Cardiac muscle cell (in vitro differentiated cells and primary cell): ENCODE data around the gene DDX19B. TPM values are rescaled to one million over a fixed set of nuclear protein-coding genes. Genes with fewer than 3 reads are reported as not detected.
"Not testable (repeated sequence)": the region's sequence is repeated elsewhere in the genome, so short reads cannot be mapped to it uniquely, and the experiment has no call there.

Experiments
- DNase-seq, 2 donors: peaks; one replicate each; pipeline versions ENCODE4 v3.0.0 to v3.0.0-alpha.2; 2010 to 2017; ENCODE audit warnings: low read depth in 1 of 2, low spot score in 1 of 2
- H3K27ac ChIP-seq: fragments of 200-600 bp; sonication (generic); 2 replicates; pipeline ENCODE4 v1.5.1; 2016
- H3K27me3 ChIP-seq: fragments of 200-600 bp; sonication (generic); 2 replicates; pipeline ENCODE4 v1.6.0; 2016; ENCODE audit warnings: control low read depth
- H3K36me3 ChIP-seq: fragments of 200-600 bp; sonication (generic); 2 replicates; pipeline ENCODE4 v1.5.1; 2016; ENCODE audit warnings: control low read depth
- H3K4me1 ChIP-seq: fragments of 200-600 bp; sonication (generic); 2 replicates; pipeline ENCODE4 v1.8.1; 2017; ENCODE audit warnings: low read depth, mild to moderate bottlenecking, mixed run types
- H3K4me3 ChIP-seq: fragments of 200-600 bp; sonication (generic); 2 replicates; pipeline ENCODE4 v1.5.1; 2016; ENCODE audit warnings: mild to moderate bottlenecking
- H3K9me3 ChIP-seq: fragments of 200-600 bp; sonication (generic); 2 replicates; pipeline ENCODE4 v1.5.1; 2017; ENCODE audit warnings: low read depth, mild to moderate bottlenecking, control low read depth
- CTCF ChIP-seq: IDR thresholded peaks from 2 replicates; pipeline ENCODE4 v1.5.1; 2012; ENCODE audit warnings: low read depth, mild to moderate bottlenecking, low read length
- polyA plus RNA-seq: library from polyadenylated mRNA; unstranded; fragments of >200 nt; fragmentation: Nextera tagmentation; extraction: Ambion mirVana; gene quantifications from 2 replicates; pipeline ENCODE4 v1.2.1, GENCODE V29; 2016
- total RNA-seq: library from RNA; depleted of rRNA; stranded (reverse); fragments of >200 nt; gene quantifications from 2 replicates; pipeline ENCODE4 v1.2.3, GENCODE V29; 2016

Gene DDX19B
- total and polyA plus RNA-seq, 2 experiments from 2014 or later: 39.7 to 40.1 TPM

- peaks cover 57% of the 10 kb centered on the region for H3K36me3 ChIP-seq
- no peaks in the 10 kb centered on the region for H3K9me3 ChIP-seq
- H3K4me1 ChIP-seq: no peaks in the 10 kb centered on the region
These were observed 60.6 kb downstream of the DDX19B start for GRCh38 chr16:70359552-70359951.

GRCh38 chr16:70364399-70364798 is 65.4 kb downstream of the DDX19B start:
- H3K9me3 ChIP-seq: no peaks in the 10 kb centered on the region
- H3K4me3 ChIP-seq: no peak overlapping the region
- H3K36me3 ChIP-seq: peaks cover 52% of the 10 kb centered on the region
- TF ChIP-seq CTCF: no peak
- DNase-seq: no peak
- H3K27me3 ChIP-seq: no peaks in the 10 kb centered on the region
- H3K27ac ChIP-seq: no peak overlapping the region
- no peaks in the 10 kb centered on the region for H3K4me1 ChIP-seq

More at GRCh38 chr16:70359552-70359951, 60.6 kb downstream of the DDX19B start:
- Histone ChIP-seq H3K27ac (no peak overlapping the region), H3K27me3 (no peaks in the 10 kb centered on the region), H3K4me3 (no peak overlapping the region)
- no peak for TF ChIP-seq CTCF
- no peak for DNase-seq

- not testable (repeated sequence) for H3K4me3 ChIP-seq, H3K27ac ChIP-seq, H3K27me3 ChIP-seq, H3K9me3 ChIP-seq, H3K4me1 ChIP-seq
- peak in 1 of 2 donors; percentile 46 for DNase-seq
- H3K36me3 ChIP-seq: peaks cover 34% of the 10 kb centered on the region
- peak; percentile 66 for TF ChIP-seq CTCF
These were observed 71.2 kb downstream of the DDX19B start for GRCh38 chr16:70370145-70370544.

GRCh38 chr16:70370924-70371323 is 71.9 kb downstream of the DDX19B start:
- Histone ChIP-seq H3K36me3 (peaks cover 28% of the 10 kb centered on the region), H3K9me3 (no peaks in the 10 kb centered on the region), H3K4me3 (no peak overlapping the region), H3K4me1 (no peaks in the 10 kb centered on the region), H3K27me3 (no peaks in the 10 kb centered on the region), H3K27ac (no peak overlapping the region)
- no peak for DNase-seq
- no peak for TF ChIP-seq CTCF

- Histone ChIP-seq H3K36me3 (peaks cover 20% of the 10 kb centered on the region), H3K9me3 (no peaks in the 10 kb centered on the region), H3K27ac (no peak overlapping the region), H3K4me1 (no peaks in the 10 kb centered on the region), H3K27me3 (no peaks in the 10 kb centered on the region), H3K4me3 (no peak overlapping the region)
- TF ChIP-seq CTCF: no peak
- DNase-seq: no peak
These were observed 74.1 kb downstream of the DDX19B start for GRCh38 chr16:70372921-70373728.
